CD4-positive, alpha-beta T cell treated with Interleukin-6 at 100 ng/mL for 8 hours (primary cell): ENCODE measurements around the gene AKAP6.
"Not testable (repeated sequence)": the region's sequence is repeated elsewhere in the genome, so short reads cannot be mapped to it uniquely, and the experiment has no call there.

Experiments
- DNase-seq: peaks from one replicate; pipeline ENCODE4 v3.0.0-alpha.2; 2020; ENCODE audit warnings: mixed read lengths, low spot score

AKAP6 gene

DNA sequence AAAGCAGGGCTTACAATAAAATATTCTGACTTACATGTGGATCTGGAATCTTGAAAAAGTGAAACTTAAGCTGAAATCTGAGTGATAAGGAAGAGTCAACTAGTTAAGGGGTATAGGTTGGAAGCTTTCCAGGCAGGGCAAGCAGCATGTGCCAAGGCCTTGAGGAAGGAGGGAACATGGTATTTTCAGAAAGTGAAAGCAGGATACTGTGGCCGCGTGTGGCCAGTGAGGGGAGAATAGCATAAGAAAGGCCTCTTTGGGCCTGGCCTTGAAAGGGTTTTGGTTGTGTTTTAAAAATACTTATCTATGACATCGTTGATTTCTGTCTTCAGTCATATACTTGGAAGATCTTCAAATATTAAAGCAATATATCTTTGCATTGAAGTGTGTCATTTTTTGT is 213.4 kb downstream of the AKAP6 start:
- no peak for DNase-seq

- no peak for DNase-seq
Observed at GRCh38 chr14:32545095-32545494, 216.0 kb downstream of the AKAP6 start.

DNA sequence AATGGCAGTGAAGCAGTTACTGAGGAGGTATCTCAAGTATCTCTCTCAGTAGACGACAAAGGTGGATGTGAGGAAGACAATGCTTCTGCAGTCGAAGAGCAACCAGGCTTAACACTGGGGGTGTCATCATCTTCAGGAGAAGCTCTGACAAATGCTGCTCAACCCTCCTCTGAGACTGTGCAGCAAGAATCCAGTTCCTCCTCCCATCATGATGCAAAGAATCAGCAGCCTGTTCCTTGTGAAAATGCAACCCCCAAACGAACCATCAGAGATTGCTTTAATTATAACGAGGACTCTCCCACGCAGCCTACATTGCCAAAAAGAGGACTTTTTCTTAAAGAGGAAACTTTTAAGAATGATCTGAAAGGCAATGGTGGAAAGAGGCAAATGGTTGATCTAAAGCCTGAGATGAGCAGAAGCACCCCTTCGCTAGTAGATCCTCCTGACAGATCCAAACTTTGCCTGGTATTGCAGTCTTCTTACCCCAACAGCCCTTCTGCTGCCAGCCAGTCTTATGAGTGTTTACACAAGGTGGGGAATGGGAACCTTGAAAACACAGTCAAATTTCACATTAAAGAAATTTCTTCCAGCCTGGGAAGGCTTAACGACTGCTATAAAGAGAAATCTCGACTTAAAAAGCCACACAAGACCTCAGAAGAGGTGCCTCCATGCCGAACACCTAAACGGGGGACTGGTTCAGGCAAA is 216.6 kb downstream of the AKAP6 start:
- no peak for DNase-seq

DNA sequence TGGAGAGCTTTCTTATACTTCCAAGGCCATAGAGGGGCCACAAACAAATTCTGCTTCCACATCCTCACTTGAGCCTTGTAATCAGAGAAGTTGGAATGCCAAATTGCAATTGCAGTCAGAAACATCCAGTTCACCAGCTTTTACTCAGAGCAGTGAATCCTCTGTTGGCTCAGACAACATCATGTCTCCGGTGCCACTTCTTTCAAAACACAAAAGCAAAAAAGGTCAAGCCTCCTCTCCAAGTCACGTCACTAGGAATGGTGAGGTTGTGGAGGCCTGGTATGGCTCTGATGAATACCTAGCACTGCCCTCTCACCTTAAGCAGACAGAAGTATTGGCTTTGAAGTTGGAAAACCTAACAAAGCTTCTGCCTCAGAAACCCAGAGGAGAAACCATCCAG is 217.1 kb downstream of the AKAP6 start:
- no peak for DNase-seq

GRCh38 chr14:32552766-32553165 is 223.7 kb downstream of the AKAP6 start:
- no peak for DNase-seq

DNA sequence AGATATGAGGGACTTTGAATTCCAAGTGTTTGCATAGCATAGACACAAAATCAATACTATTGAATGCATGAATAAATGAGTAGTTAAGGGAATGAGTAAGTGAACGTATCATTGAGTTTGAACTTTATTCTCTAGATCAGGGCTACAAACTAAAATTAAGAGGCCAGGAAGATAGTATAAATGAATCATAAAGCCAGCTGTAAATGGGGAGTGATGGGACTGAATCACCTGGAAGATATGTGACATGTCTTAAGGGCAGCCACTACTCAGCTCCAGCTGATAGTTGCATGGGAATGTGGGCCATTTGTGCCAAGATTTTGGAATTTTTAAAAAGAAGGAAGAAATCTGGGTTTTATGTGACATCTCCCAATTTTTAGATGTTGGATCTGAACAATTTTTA is 229.9 kb downstream of the AKAP6 start:
- DNase-seq: no peak

- DNase-seq: no peak
Observed at GRCh38 chr14:32559590-32559989, 230.5 kb downstream of the AKAP6 start.

- DNase-seq: no peak
Observed at GRCh38 chr14:32560209-32560857, 231.2 kb downstream of the AKAP6 start.

DNA sequence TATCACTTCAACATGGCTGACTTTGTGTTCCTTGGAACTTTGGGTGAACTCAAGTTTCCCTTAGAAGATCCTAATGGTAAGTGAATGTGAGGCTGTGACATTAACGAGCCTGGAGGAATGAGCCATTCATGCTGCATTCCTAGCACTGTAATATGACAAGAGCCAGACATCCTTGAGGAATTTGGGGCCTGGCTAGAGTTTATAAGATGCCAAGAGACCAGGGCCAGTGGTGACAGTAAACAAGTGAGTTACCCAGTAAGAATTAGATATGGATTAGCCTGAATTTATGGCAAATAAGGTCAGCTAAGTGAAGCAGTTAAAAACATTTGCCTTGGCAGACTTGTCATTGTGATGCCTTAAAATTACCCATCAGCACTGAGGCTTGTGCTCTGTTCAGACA is 232.4 kb downstream of the AKAP6 start:
- DNase-seq: no peak

GRCh38 chr14:32564596-32564995 is 235.5 kb downstream of the AKAP6 start:
- no peak for DNase-seq

GRCh38 chr14:32565256-32565655 is 236.2 kb downstream of the AKAP6 start:
- no peak for DNase-seq

GRCh38 chr14:32567543-32568384 is 238.7 kb downstream of the AKAP6 start:
- no peak for DNase-seq

GRCh38 chr14:32571551-32571950 is 242.5 kb downstream of the AKAP6 start:
- no peak for DNase-seq

DNA sequence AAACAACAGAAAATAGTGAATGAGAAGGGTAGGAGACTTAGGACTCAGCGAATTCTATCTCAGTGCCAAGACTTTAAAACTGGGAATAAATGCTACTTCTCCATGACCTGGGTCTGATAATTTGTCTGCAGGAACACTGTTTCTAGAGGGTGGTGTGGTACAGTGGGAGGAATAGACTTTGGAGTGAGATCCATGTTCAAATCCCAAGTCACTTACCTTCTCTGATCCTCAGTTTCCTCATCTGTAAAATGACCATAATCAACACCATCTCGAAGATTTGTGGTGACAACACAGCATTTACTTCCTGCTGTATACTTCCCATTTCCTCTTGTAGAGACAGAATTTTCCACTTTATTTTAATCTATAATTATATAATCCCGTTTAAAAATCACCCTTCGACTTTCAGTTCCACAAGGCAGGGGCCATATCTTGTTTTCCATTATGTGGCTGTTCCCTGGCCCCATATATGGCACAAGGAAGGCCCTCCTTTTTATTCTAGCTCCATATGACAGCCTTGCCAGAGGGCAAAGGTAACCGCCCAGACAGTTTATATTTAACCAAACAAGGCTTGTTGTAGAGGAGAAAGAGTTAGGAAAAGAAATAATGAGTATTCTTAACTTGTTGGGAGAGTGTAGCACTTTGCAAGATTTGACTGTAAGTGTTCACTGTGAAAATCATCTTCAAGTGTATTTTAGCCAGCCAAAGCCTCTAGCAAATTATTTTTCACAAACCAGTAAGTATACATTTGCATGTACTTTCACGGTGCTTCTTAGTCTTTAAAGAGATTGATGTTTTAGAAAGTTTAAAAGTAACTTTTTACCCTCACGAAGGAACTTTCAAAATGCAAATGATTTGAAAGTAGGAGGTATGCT is 243.1 kb downstream of the AKAP6 start:
- DNase-seq: no peak

DNA sequence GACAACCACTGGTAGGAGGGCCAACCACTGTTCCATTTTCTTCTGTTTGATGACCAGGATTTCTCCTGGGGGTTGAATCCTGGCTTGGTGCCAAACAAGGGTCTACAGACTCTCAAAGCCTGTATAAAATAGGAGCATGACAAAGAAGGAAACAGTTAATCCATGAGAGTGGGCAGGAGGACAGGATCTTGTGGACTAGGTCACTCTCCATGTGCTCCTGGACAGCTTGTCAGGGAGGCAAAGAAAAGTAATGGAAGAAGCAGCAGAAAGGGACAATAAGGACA is 243.7 kb downstream of the AKAP6 start:
- no peak for DNase-seq

GRCh38 chr14:32574269-32574668 is 245.2 kb downstream of the AKAP6 start:
- DNase-seq: no peak

GRCh38 chr14:32576088-32576795 is 247.1 kb downstream of the AKAP6 start:
- DNase-seq: peak; percentile 43

GRCh38 chr14:32576977-32577376 is 247.9 kb downstream of the AKAP6 start:
- no peak for DNase-seq

DNA sequence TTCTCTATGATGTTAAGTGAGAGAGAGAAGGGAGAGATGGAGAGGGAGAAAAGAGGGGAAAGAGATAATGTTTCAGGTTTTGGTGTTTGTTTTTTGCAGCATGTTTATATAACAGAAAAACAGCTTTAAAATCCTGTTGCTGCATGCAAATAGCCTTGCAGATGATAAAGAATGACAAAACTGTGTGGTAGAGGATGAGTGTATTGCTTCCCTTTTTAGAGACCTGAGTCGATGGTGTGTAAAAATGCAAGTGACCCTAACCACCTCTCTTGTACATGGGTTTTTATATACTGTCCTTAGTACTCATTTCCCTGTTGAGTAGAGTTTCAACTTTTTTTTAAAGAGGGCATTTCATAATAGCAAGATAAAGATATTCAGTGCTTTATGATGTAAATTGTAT is 249.1 kb downstream of the AKAP6 start:
- DNase-seq: no peak

GRCh38 chr14:32583427-32583826 is 254.3 kb downstream of the AKAP6 start:
- not testable (repeated sequence) for DNase-seq

DNA sequence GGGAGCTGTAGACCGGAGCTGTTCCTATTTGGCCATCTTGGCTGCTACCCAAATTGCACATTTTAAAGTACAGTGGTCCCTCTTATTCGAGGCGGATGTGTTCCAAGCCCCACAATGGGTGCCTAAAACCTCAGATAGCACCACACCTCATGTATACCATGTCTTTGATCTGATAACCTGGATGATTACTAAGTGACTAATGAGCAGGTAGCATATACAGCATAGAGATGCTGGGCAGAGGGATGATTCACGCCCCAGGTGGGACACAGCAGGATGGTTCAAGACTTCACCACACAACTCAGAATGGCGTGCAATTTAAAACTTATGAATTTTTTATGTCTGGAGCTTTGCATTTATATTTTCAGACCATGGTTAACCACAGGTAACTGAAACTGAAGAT is 255.0 kb downstream of the AKAP6 start:
- no peak for DNase-seq

- no peak for DNase-seq
Observed at GRCh38 chr14:32587461-32587860, 258.4 kb downstream of the AKAP6 start.
